SW 1271 (cell line): ENCODE measurements around the gene NRM.

Experiments
- DNase-seq, 2 experiments: peaks; one replicate each; lab custom pipeline; 2025; lab: John Stamatoyannopoulos, UW

The NRM gene

GRCh38 chr6:30688569-30688968, 2.2 kb downstream of the NRM start:
- DNase-seq: no peak

DNA sequence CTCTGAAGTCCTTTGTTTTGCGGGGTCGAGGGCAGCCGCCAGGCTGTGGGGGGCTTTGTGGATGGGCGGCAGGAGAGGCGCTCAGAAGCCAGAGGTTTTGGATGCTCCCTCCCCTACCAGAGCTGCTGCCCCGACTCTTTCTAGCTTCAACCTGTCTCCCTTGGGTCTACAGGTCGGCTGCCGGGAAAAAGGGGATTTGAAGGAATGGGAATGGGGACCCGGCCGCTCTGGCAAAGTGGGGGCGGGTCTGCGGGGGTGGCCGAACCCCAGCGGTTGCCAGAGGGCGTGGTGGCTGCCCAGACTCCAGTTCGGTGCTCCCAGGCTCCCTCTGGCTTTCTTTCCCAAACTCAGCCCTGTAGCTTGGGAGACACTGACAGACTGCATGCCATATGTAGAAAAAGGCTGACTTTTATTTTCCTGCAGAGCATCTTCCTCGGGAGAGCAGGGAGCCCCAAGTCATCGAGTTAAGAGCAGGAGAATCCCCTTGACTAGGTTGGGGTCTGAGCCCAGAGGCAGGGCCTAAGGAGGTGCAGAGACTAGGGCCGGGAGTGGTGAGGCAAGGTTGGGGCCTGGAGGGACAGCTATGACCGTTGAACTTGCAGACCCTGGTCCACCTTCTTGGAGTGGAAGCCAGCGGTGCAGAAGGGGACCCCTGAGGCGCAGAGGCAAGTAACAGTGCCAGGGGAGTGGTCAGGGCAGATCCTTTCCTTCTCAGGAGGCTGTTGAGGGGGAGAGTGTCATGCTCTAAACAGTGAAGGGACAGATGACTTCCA, 2.9 kb downstream of the NRM start:
- DNase-seq: peak in 1 of 2 experiments; percentile 58

- DNase-seq: peak; percentile 85 to 96
Observed at GRCh38 chr6:30686908-30687658, 3.7 kb downstream of the NRM start.

- DNase-seq: peak in 1 of 2 experiments; percentile 80
Observed at GRCh38 chr6:30686009-30686907, 4.5 kb downstream of the NRM start, which contains the start of gene PPP1R18. TSS of gene PPP1R18 (minus strand) at chr6:30686645. CDS start at chr6:30686018, 627 bp downstream.

GRCh38 chr6:30685157-30686008, 5.4 kb downstream of the NRM start:
- DNase-seq: peak; percentile 40 to 42

GRCh38 chr6:30684386-30685156, 6.2 kb downstream of the NRM start:
- peak in 1 of 2 experiments; percentile 29 for DNase-seq

DNA sequence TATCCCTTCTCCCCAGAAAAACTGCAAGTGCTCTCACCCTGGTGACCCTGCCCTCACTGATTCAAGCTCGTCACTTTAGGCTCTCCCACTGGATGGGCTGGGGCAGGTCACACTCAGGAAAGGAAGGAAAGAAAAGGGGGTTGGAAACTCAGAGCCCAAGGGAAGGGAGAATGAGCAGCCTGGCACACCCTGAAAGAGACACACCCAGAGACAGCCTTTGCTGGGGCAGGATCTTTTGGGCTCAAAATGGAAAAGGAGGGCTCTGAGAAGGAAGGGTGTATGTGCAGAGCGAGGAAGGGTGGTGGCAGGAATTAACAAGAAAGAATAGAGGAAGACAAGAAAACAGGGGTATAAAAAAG, 6.8 kb downstream of the NRM start:
- no peak for DNase-seq

- no peak for DNase-seq
Observed at GRCh38 chr6:30683183-30683979, 7.4 kb downstream of the NRM start.

- peak; percentile 84 to 89 for DNase-seq
Observed at GRCh38 chr6:30682143-30683117, 8.4 kb downstream of the NRM start.

- no peak for DNase-seq
Observed at GRCh38 chr6:30681766-30682142, 9.0 kb downstream of the NRM start.

- DNase-seq: no peak
Observed at GRCh38 chr6:30679765-30680535, 10.8 kb downstream of the NRM start.

- DNase-seq: peak in 1 of 2 experiments; percentile 61
Observed at GRCh38 chr6:30678964-30679726, 11.6 kb downstream of the NRM start.

- DNase-seq: no peak
Observed at GRCh38 chr6:30676660-30677285, 14.0 kb downstream of the NRM start.

DNA sequence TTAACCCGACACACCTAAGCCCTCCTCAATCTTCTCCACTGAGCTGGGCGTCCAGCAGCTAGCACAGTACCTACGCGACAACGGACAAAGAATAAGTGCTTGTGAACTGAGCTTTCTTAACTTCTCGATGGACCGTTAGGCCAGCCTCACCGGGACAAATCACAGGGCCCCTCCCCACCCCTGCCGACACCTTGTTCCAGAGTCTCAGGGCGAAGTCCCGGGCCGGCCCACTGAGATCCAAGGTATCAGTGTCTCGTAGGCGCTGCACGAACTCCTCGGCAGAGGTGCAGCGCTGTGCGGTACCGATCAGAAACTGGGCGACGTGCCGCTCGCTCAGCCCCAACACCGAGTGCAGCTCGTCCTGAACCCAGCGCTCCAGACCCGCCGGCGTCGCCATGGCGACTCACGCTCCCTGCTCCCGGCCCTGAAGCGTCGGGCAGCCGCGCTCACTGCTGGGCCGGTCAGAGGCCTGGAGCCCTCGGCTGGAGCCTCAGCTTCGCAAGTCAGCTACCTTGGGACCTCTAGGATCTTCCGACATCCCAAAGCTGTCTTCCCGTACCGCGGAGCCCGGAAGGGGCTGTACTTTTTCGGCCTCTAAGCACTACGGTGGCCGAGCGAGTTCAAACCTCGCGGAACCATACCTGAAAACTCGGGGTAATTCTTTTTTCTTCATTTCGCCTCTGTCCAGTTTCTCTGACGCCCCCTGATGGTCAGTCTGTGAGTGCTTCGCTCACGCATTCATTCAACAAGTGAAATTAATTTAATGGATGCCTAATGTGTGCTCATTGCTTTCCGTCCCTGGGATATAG, 18.1 kb downstream of the NRM start, which contains the start of gene DHX16:
TSS of gene DHX16 (minus strand) at position 562 of the 809 bp plus-strand sequence. CDS start at position 397, 165 bp downstream.
- peak; percentile 92 to 98 for DNase-seq
